Karpas-422 (cell line): ENCODE measurements around the gene DLK1. TPM values are rescaled to one million over a fixed set of nuclear protein-coding genes. Genes with fewer than 3 reads are reported as not detected.

Source experiments
- DNase-seq: peaks from one replicate; pipeline ENCODE4 v3.0.0-alpha.2; 2015
- H2AFZ ChIP-seq: fragments of 200-600 bp; sonication (generic); 2 replicates; pipeline ENCODE4 v1.6.1; 2014; ENCODE audit warnings: antibody characterized with exemption, low read length, mixed read lengths
- H3K27ac ChIP-seq: fragments of 200-600 bp; sonication (generic); 2 replicates; pipeline ENCODE4 v1.5.1; 2014; ENCODE audit warnings: mild to moderate bottlenecking, low read length, moderate library complexity
- H3K27me3 ChIP-seq: fragments of 200-600 bp; sonication (generic); 2 replicates; pipeline ENCODE4 v1.6.1; 2014; ENCODE audit warnings: low read length, mixed read lengths
- H3K36me3 ChIP-seq: fragments of 200-600 bp; sonication (generic); 2 replicates; pipeline ENCODE4 v1.6.1; 2014; ENCODE audit warnings: low read length, mixed read lengths; ENCODE audit not compliant: insufficient read depth
- H3K4me1 ChIP-seq: fragments of 200-600 bp; sonication (generic); 2 replicates; pipeline ENCODE4 v1.6.1; 2014; ENCODE audit warnings: mild to moderate bottlenecking, low read length, mixed read lengths
- H3K4me2 ChIP-seq: fragments of 200-600 bp; sonication (generic); 2 replicates; pipeline ENCODE4 v1.6.1; 2014; ENCODE audit warnings: low read length, low read depth, mild to moderate bottlenecking; ENCODE audit not compliant: poor library complexity, severe bottlenecking
- H3K4me3 ChIP-seq: fragments of 200-600 bp; sonication (generic); 2 replicates; pipeline ENCODE4 v1.5.1; 2014; ENCODE audit warnings: mild to moderate bottlenecking, antibody characterized with exemption, low read length, mixed read lengths
- H3K79me2 ChIP-seq: fragments of 200-600 bp; sonication (generic); 2 replicates; pipeline ENCODE4 v1.6.1; 2014; ENCODE audit warnings: mild to moderate bottlenecking, low read length, mixed read lengths
- H3K9ac ChIP-seq: fragments of 200-600 bp; sonication (generic); 2 replicates; pipeline ENCODE4 v1.6.0; 2014; ENCODE audit warnings: low read length
- H3K9me2 ChIP-seq: fragments of 200-600 bp; sonication (generic), shearing (Covaris generic); replicated peaks from 2 replicates; pipeline ENCODE4 v1.6.0; 2014; ENCODE audit warnings: mild to moderate bottlenecking, low read length, moderate library complexity; ENCODE audit not compliant: insufficient read depth
- H3K9me3 ChIP-seq: fragments of 300-700, 200-600 bp; sonication (generic); 2 replicates; pipeline ENCODE4 v1.6.1; 2014; ENCODE audit warnings: low read length, mixed read lengths
- H4K20me1 ChIP-seq: fragments of 200-600 bp; sonication (generic); 2 replicates; pipeline ENCODE4 v1.6.1; 2014; ENCODE audit warnings: mild to moderate bottlenecking, antibody characterized with exemption, low read length, low read depth; ENCODE audit not compliant: insufficient read depth
- total RNA-seq: library from RNA; depleted of rRNA; stranded (reverse); fragments of >200 nt; shearing (Covaris generic); gene quantifications from 2 replicates; pipeline ENCODE4 v1.2.3, GENCODE V29; 2014; ENCODE audit warnings: low replicate concordance

DLK1 gene
- total RNA-seq, 1 experiment from 2014 or later = not detected

- Histone ChIP-seq H2AFZ (no peak overlapping the region), H3K4me1 (no peaks in the 10 kb centered on the region), H4K20me1 (no peaks in the 10 kb centered on the region), H3K79me2 (no peaks in the 10 kb centered on the region), H3K27ac (no peak overlapping the region), H3K9me2 (no peaks in the 10 kb centered on the region), H3K36me3 (no peaks in the 10 kb centered on the region), H3K9ac (no peak overlapping the region), H3K4me3 (no peak overlapping the region), H3K4me2 (no peak overlapping the region), H3K9me3 (no peaks in the 10 kb centered on the region), H3K27me3 (no peaks in the 10 kb centered on the region; the same call in 1 of the 2 replicates)
- DNase-seq = no peak
Observed at GRCh38 chr14:100775351-100775830, 48.7 kb downstream of the DLK1 start.

- H3K9me2 ChIP-seq = no peaks in the 10 kb centered on the region
- H3K4me1 ChIP-seq = no peaks in the 10 kb centered on the region
- no peak overlapping the region for H3K4me3 ChIP-seq
- no peaks in the 10 kb centered on the region; the same call in 1 of the 2 replicates for H3K27me3 ChIP-seq
- no peaks in the 10 kb centered on the region for H3K36me3 ChIP-seq
- H3K9ac ChIP-seq = no peak overlapping the region
- DNase-seq = no peak
- no peaks in the 10 kb centered on the region for H3K9me3 ChIP-seq
- H2AFZ ChIP-seq = no peak overlapping the region
- no peaks in the 10 kb centered on the region for H4K20me1 ChIP-seq
- H3K4me2 ChIP-seq = no peak overlapping the region
- no peaks in the 10 kb centered on the region for H3K79me2 ChIP-seq
- H3K27ac ChIP-seq = no peak overlapping the region
Observed at GRCh38 chr14:100775831-100776591, 49.3 kb downstream of the DLK1 start.

- H4K20me1 ChIP-seq = no peaks in the 10 kb centered on the region
- no peaks in the 10 kb centered on the region for H3K4me1 ChIP-seq
- H3K4me3 ChIP-seq = no peak overlapping the region
- no peak overlapping the region for H3K4me2 ChIP-seq
- no peaks in the 10 kb centered on the region for H3K36me3 ChIP-seq
- no peak overlapping the region for H3K9ac ChIP-seq
- H3K27ac ChIP-seq = no peak overlapping the region
- H2AFZ ChIP-seq = no peak overlapping the region
- H3K27me3 ChIP-seq = no peaks in the 10 kb centered on the region; the same call in 1 of the 2 replicates
- no peaks in the 10 kb centered on the region for H3K79me2 ChIP-seq
- no peak for DNase-seq
- H3K9me2 ChIP-seq = no peaks in the 10 kb centered on the region
- H3K9me3 ChIP-seq = no peaks in the 10 kb centered on the region
Observed at GRCh38 chr14:100776681-100777365, 50.1 kb downstream of the DLK1 start.

GRCh38 chr14:100777366-100777817 lies 50.7 kb downstream of the DLK1 start:
- Histone ChIP-seq H3K9ac (no peak overlapping the region), H2AFZ (no peak overlapping the region), H3K4me2 (no peak overlapping the region), H3K36me3 (no peaks in the 10 kb centered on the region), H3K9me2 (no peaks in the 10 kb centered on the region), H3K4me3 (no peak overlapping the region), H3K9me3 (no peaks in the 10 kb centered on the region), H3K4me1 (no peaks in the 10 kb centered on the region), H3K27me3 (no peaks in the 10 kb centered on the region; the same call in 1 of the 2 replicates), H4K20me1 (no peaks in the 10 kb centered on the region), H3K27ac (no peak overlapping the region), H3K79me2 (no peaks in the 10 kb centered on the region)
- no peak for DNase-seq

- no peaks in the 10 kb centered on the region for H3K9me3 ChIP-seq
- H3K27ac ChIP-seq = no peak overlapping the region
Observed at GRCh38 chr14:100777818-100778525, 51.3 kb downstream of the DLK1 start.

GRCh38 chr14:100778526-100778882 lies 51.8 kb downstream of the DLK1 start:
- Histone ChIP-seq H3K4me1 (no peaks in the 10 kb centered on the region), H2AFZ (no peak overlapping the region), H3K9ac (no peak overlapping the region), H3K4me3 (no peak overlapping the region), H3K27me3 (no peaks in the 10 kb centered on the region; the same call in 1 of the 2 replicates), H3K36me3 (no peaks in the 10 kb centered on the region), H3K9me2 (no peaks in the 10 kb centered on the region), H3K27ac (no peak overlapping the region), H3K9me3 (no peaks in the 10 kb centered on the region), H3K4me2 (no peak overlapping the region), H3K79me2 (no peaks in the 10 kb centered on the region), H4K20me1 (no peaks in the 10 kb centered on the region)
- DNase-seq = no peak

More at GRCh38 chr14:100777818-100778525, 51.3 kb downstream of the DLK1 start:
- Histone ChIP-seq H2AFZ (no peak overlapping the region), H3K27me3 (no peaks in the 10 kb centered on the region; the same call in 1 of the 2 replicates), H3K4me3 (no peak overlapping the region), H3K9ac (no peak overlapping the region), H4K20me1 (no peaks in the 10 kb centered on the region), H3K9me2 (no peaks in the 10 kb centered on the region), H3K4me2 (no peak overlapping the region), H3K36me3 (no peaks in the 10 kb centered on the region), H3K79me2 (no peaks in the 10 kb centered on the region), H3K4me1 (no peaks in the 10 kb centered on the region)
- DNase-seq = no peak

GRCh38 chr14:100778951-100779690 lies 52.4 kb downstream of the DLK1 start:
- no peaks in the 10 kb centered on the region; the same call in 1 of the 2 replicates for H3K27me3 ChIP-seq
- no peak overlapping the region for H3K9ac ChIP-seq
- H3K27ac ChIP-seq = no peak overlapping the region
- no peak overlapping the region for H2AFZ ChIP-seq
- no peak overlapping the region for H3K4me2 ChIP-seq
- no peak overlapping the region for H3K4me3 ChIP-seq
- H3K4me1 ChIP-seq = no peaks in the 10 kb centered on the region
- no peaks in the 10 kb centered on the region for H3K9me3 ChIP-seq
- no peak for DNase-seq
- no peaks in the 10 kb centered on the region for H4K20me1 ChIP-seq
- H3K9me2 ChIP-seq = no peaks in the 10 kb centered on the region
- H3K79me2 ChIP-seq = no peaks in the 10 kb centered on the region
- H3K36me3 ChIP-seq = no peaks in the 10 kb centered on the region
